KBM-7 (cell line): ENCODE measurements around the gene IGFL3.
A peak's percentile ranks its signal among the peaks of the same experiment; 100 is the strongest.
"Not testable (repeated sequence)": the region's sequence is repeated elsewhere in the genome, so short reads cannot be mapped to it uniquely, and the experiment has no call there.

Source experiments
- DNase-seq: peaks from one replicate; pipeline ENCODE4 v3.0.0-alpha.2; 2015
- in situ Hi-C: fragments of 300-500 bp; cut with MboI; formaldehyde crosslinking; loops from 2 replicates; pipeline ENCODE4 v1.14.3; 2020; ENCODE audit warnings: low sequenced_read_pairs, low pct_unique_long_range_greater_than_20kb, mixed read lengths

Gene IGFL3

DNA sequence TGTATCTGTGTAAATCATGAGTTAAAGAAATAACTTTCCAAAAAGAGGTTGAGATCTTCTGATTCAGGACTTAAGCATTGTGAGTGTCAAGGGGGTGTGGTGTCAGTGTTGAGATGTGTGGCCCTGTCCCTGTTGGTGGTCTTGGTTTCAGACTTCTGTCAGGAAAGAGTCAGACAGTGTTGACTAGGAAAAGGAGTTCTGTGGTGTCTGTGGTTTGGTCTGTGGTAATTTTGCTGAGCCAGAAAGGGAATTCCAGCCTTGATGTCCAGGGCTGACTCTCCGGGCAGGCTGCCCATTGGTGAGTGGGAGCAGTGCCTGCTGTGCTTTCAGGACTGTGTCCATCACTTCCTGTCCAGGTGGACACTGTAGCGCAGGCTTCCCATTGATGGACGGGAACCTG is 43.9 kb downstream of the IGFL3 start:
- in situ Hi-C loops, result no loop called here
- DNase-seq, result no peak

DNA sequence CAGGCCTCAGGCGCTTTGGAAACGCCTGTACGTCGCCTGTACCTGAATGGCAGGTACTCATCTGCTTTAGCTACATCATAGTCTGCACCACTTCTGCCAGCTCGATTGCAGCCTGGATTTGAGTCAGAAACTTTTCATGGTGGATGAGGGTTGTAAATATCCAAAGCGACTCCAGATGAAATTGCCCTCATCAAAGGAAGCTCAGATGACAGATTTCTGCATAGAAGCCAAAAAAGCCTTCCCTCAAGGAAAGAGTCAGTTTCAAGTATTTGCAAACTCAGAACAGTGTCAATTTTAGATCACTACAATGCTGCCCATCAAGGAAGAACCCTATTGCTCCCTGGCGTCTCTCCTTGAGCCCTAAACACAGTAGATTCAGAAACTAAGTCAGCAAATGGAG is 44.9 kb downstream of the IGFL3 start:
- DNase-seq, result no peak
- in situ Hi-C loops, result no loop called here

DNA sequence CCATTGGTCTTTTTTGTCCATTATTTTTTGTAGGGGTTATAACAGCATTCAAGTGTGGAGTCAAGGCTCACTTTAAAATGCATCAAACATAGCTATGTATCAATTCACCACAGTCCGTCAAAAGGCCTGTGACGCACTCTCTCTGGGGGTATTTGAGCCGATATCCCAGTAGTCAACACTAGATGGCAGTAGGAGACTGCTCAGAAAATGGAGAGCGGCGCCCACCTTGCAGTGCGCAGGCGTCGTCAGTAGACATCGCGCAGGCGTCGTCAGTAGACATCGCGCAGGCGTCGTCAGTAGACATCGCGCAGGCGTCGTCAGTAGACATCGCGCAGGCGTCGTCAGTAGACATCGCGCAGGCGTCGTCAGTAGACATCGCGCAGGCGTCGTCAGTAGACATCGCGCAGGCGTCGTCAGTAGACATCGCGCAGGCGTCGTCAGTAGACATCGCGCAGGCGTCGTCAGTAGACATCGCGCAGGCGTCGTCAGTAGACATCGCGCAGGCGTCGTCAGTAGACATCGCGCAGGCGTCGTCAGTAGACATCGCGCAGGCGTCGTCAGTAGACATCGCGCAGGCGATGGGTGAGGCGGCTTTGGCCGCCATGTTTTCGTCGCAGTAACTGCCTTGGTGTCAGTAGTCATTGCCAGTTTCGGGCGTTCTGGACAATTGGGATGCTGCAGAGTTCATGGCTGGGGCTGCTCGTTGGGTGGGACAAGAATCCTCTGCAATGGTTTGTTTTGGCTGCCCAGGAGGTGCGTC is 45.7 kb downstream of the IGFL3 start:
- peak; percentile 55 for DNase-seq
- in situ Hi-C loops, result not testable (repeated sequence)

DNA sequence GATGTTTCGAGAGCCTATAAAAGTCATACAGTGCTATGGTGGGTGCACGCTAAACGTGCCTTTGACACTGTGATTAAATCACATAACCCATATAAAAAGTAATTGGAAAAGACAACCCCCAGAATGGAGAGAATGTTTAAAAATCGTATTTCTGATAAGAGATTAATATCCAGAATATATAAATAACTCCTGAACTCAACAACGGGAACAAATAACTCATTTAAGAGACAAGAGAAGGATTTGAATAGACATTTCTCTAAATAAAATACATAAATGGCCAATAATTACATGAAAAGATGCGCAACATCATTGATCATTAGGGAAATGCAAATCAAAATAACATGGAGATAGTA is 46.7 kb downstream of the IGFL3 start:
- in situ Hi-C loops, result no loop called here
- no peak for DNase-seq

DNA sequence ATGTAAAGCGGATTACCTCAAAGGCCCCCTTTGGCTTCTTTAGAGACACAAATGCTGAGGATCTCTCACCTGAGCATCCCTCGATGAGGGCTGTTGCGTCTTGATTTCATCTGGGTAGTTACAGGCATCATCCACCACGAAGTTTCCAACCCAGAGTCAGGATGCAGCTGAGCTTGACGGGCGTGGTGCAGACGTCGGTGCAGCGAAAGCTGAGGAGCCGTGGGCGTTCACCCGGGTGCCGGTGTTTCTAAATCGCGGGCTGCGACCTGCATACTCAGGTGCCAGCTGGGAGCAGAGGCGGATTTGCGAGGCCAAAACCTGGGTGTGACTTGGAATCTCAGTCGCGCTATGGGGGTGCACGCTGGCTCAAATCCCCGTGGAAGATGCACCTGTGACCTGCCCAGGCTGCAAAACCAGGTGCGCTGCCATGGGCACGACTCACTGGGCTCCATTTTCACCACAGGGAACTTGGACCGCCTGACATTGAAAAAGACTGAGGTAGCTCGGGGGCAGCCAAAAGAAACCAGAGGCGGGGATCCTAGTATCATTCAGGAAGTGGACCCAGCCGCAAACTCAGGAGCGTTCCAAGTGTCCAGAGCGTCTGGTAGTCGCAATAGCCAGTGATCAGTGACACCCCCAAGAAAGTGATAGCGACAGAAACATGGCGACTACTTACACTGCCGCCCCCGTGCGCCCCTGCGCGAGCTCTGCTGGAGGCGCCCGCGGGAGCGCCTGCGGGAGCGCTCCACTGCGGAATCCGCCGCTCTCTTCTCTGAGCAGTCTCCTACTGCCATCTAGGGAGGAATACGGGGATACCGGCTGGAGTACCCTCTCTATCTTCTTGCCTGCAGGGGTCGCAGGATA is 47.3 kb downstream of the IGFL3 start:
- in situ Hi-C loops, result no loop called here
- DNase-seq, result peak; percentile 89

DNA sequence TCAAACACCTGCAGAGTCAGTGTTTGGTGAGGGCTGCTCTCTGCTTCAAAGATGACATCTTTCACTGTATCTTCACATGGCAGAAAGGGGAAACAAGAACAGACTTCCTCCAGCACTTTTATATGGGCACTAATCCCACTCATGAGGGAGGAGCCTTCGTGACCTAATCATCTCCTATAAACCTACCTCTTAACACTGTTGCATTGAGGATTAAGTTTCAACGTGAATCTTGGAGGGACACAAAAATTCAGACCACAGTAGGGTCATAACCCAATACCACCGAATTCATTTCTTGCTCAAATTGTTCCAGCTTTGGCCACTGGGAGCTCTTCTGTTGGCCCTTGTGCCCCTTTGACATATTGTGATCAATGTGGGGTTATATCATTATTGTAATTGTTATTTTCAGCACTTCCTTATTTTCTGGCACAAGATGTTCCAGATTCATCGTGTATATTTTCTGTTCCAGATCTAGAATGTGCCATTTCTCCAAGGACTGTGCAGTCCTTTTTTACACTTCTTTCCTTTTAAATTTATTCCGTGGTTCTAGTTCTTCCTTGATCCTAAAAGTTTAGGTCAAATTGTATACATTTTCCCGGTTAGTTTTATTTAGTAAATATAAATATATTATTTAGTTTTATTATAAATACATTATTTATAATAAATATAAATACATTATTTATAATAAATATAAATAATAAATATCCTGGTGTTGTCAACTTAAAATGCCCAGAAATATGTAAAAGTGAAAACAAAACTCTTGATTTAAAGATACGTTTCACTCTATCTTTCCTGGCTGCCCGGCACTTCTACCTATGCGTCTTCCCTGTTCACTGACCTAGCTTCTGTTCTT is 48.2 kb downstream of the IGFL3 start:
- in situ Hi-C loops, result no loop called here
- peak; percentile 17 for DNase-seq

DNA sequence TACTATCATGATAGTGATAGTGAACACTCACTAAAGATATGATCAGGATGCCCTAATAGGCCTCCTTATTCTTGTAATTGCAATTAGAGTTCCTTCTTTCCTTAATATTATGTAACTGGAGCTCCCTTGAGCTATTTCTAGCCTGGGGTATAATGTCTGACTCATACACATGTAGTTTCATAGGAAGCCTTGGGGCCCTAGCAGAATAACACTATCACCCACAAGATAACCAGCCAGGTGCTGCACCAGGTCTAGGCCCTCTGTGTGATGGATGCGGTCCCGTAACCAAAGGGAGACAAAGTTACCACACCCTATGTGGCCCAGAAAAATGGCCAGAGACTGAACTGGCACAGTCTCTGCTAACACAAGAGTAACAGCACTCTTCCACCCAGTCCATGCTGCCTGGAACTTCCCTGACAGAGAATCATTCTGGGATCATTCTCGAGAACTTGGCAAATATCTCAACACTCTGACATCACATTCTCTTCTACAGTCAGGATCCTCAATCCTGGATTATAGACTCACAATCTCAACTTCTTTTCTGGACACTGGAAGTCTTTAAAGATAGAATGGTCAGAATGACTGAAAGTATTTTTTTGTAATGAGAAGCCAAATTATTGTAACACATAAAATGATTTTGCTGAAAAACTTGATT is 51.1 kb downstream of the IGFL3 start:
- in situ Hi-C loops, result no loop called here
- DNase-seq, result no peak
